Occipital lobe (tissue), 2 donors: ENCODE results near the gene CNEP1R1. TPM values are rescaled to one million over a fixed set of nuclear protein-coding genes. Genes with fewer than 3 reads are reported as not detected.
"Not testable (repeated sequence)": the region's sequence is repeated elsewhere in the genome, so short reads cannot be mapped to it uniquely, and the experiment has no call there.

Source experiments
- DNase-seq: peaks from one replicate; lab custom pipeline; 2025; lab: John Stamatoyannopoulos, UW
- total RNA-seq: library from RNA; depleted of rRNA; stranded (reverse); fragments of >200 nt; gene quantifications from one replicate; pipeline ENCODE4 v1.2.3, GENCODE V29; 2014

CNEP1R1 gene, protein sequence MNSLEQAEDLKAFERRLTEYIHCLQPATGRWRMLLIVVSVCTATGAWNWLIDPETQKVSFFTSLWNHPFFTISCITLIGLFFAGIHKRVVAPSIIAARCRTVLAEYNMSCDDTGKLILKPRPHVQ
- 59.1 TPM for total RNA-seq

DNA sequence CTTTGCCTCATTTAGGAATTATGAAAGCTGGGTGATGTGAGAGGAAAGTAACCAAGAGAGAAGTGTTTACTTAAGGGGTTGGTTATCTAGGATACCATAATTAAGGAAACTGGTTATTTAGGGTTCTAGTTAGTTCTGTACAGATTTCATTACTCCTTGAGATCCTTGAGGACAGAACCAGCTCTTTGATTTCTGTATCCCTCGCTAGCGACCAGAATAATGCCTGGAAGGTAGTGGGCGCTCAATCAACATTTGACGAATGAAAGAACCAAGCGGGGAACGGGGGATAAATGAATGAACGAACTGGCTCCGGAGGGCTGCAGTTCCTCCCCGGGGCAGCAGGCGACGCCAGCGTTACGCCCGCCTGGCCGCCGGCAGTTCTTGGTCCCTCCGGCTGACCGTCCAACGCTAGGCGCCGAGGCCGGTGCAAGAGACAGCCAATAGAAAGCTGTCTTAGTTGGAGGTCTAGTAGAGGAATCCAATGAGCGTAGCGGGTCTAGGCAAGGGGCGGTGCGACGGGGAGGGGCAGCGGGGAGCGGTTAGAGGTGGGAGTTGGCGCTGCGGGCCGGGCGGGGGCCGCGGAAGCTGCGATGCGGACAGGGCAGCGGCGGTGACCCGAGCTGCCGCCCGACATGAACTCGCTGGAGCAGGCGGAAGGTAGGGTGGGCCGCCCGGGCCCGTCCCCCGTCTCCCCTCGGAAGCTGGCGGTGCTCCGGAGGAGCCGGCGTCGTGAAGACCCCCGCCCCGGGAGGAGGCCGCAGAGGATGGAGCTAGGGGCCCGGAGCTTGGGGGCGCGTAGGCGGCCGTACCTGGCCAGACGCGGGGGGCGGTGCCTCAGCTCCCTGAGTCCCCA, at the start of gene CNEP1R1:
Gene CNEP1R1 (plus strand): TSS at position 542 of the 853 bp plus-strand sequence. CDS start 91 bp downstream, at position 633.
- peak; percentile 94 for DNase-seq

DNA sequence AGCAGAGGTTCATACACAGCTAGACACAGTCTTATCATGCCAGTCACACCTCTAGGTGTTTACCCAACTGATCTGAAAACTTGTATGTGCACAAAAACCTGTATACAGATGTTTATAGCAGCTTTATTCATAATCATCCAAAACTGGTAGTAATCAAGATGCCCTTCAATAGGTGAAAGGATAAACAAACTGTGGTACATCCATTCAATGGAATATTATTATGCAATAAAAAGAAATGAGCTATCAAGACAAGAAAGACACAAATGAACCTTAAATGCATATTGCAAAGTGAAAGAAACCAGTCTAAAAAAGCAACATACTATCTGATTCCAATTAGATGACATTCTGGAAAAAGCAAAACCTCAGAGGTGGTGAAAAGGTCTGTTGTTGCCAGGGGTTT, 47.6 kb upstream of the CNEP1R1 start:
- no peak for DNase-seq

DNA sequence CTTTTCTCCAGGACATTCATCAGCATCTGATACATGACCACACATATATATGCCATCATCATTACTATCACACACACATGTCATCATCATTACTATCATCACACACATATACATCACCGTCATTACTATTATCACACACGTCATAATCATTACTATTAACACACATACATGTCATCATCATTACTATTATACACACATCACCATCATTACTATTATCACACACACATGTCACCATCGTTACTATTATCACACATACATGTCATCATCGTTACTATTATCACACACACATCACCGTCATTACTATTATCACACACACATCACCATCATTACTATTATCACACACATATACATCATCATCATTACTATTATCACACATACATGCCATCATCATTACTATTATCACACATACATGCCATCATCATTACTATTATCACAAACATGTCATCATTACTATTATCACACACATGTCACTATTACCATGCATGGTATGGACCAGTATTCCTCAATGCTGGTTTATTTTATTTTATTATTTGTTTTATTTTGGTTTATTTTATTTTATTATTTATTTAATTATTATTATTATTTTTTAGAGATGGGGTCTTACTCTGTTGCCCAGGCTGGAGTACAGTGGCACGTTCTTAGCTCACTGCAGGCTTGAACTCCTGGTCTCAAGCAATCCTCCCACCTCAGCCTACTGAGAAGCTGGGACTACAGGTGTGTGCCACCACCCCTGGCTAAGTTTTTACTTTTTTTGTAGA, 46.3 kb upstream of the CNEP1R1 start:
- no peak for DNase-seq

DNA sequence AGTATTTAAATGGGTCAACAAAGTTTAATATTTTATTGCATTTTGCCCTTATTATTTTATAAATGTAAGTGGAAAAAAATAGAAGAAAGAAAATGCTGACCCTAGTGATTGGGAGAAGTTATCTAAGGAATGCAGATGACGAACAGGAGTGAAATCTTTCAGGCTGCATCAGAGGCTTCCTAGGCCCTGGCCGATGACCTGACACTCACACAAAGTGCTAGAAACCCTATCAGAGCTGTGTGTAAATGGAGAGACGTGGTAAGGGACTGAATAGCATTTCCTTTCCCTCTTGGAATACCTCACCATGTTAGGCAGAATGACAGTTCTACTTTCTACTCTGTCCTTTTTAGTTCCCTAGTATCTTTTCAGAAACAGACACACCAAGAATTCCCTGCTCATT, 44.9 kb upstream of the CNEP1R1 start:
- no peak for DNase-seq

DNA sequence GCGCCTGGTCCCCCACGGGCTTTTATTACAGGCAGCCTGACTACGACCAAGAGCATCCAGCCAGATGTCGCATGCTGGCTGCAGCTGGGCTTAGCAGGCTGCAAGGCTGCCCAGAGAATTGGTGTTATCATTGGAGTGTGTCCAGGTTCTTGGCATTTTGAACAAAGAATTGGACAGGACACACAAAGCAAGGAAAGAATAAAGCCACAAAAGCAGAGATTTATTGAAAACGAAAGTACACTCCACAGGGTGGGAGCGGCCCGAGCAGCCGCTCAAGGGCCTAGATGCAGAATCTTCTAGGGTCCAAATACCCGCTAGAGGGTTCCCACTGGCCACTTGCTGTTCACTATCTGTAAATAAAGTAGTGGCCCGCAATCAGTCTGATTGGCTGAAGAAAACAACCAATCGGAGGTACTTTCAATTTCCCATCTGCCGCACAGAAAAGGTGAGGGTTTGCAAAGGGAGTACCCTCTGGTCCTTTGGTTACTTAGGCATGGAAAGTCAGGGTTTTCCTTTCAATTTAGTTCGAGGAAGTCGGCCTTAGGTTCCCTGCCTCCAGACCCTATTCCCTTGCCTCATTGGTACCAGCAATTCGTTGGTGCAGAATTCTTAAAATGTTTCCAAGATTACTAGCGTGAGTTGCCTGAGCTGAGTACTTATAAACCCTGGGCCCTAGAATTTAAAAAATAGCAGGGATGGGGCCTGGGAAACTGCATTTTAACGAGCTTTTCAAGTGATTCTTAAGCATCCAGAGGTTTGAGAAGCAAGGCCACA, 38.5 kb upstream of the CNEP1R1 start:
- no peak for DNase-seq

- no peak for DNase-seq
Observed at GRCh38 chr16:49987381-49987780, 37.6 kb upstream of the CNEP1R1 start.

- no peak for DNase-seq
Observed at GRCh38 chr16:49992825-49993224, 32.2 kb upstream of the CNEP1R1 start.

DNA sequence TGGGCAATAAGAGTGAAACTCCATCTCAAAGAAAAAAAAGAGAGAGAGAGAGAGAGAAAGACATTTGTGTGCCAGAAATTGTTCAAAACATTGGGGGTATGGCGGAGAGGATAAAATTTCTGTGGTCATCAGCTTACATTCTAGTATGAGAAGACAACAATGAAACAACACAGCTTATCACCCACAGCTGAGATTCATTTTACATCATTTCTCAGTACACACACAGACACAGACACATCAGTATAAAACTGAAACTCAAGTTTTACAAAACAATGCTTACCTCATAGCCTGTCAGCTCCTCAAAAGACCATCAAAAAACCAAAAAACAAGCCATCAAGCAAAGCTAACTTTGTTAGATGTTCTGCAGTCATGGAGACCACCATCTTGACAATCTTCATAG, 31.4 kb upstream of the CNEP1R1 start:
- DNase-seq, result no peak

GRCh38 chr16:49994006-49994405, 31.0 kb upstream of the CNEP1R1 start:
- DNase-seq, result no peak

DNA sequence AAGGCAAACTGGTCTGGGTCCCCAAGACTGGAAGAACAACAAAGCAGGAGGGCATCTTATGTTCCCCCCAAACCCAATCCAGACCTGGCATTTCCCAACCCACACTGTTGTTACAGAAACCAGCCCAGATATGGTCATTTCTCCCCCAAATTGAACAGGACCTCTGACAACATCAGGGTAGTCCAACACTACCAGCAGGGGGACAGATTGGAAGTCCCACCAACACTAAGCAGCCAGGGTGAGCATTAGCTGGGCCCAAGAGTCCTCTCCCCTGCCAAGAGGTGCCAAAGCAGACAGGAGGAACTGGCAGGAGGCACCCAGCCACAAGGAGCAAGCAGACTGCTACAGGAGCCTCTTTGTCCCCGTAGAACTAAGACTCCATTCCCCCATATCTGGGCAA, 29.3 kb upstream of the CNEP1R1 start:
- DNase-seq, result no peak

GRCh38 chr16:49997721-49998251, 27.2 kb upstream of the CNEP1R1 start:
- no peak for DNase-seq

- DNase-seq, result no peak
Observed at GRCh38 chr16:49998991-49999390, 26.0 kb upstream of the CNEP1R1 start.

DNA sequence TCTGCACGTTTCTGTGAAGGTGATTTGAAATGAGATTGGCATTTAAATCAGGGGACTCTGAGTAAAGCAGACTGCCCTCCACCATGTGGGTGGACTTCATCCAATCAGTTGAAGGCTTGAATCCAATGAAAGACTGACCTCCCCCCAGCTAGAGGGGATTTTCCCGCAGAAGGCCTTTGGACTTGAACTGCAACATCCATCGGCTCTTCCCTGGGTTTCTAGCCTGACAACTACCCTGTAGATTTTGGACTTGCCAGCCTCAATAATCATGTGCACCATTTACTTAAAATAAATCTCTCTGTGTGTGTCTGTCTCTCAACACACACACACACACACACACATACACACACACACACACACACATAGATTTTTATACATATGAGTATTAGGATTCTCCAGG, 23.9 kb upstream of the CNEP1R1 start:
- no peak for DNase-seq

GRCh38 chr16:50002190-50002589, 22.8 kb upstream of the CNEP1R1 start:
- DNase-seq, result no peak

- no peak for DNase-seq
Observed at GRCh38 chr16:50004239-50004638, 20.8 kb upstream of the CNEP1R1 start.

- no peak for DNase-seq
Observed at GRCh38 chr16:50006964-50007363, 18.1 kb upstream of the CNEP1R1 start.

DNA sequence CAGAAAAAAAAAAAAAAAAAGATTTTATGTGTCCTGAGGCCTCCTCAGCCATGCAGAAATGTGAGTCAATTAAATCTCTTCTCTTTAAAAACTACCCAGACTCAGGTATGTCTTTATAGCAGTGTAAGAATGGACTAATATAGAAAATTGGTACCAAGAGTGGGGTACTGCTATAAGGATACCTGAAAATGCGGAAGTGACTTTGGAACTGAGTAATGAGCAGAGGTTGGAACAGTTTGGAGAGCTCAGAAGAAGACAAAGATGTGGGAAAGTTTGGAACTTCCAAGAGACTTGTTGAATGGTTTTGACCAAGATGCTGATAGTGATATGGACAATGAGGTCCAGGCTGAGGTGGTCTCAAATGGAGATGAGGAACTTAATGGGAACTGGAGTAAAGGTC, 17.3 kb upstream of the CNEP1R1 start:
- DNase-seq, result no peak

- DNase-seq, result no peak
Observed at GRCh38 chr16:50010212-50010611, 14.8 kb upstream of the CNEP1R1 start.

GRCh38 chr16:50011707-50012106, 13.3 kb upstream of the CNEP1R1 start:
- no peak for DNase-seq

DNA sequence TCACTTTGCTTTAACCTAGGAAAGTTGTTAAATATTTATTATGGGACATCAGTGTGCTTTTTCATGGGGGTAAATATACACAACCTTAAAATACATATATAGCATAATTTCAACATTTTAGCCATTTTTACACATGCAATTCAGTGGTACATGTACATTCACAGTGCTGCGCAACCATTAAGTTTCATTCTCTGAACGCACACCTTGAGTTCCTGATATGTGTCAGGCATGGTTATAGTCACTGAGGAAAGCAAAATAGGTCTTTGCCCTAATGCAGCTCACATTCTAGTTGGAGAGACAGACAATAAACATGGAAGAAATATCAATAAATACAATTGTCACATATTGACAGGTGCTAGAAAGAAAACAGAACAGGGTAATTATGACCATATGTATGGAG, 12.8 kb upstream of the CNEP1R1 start:
- no peak for DNase-seq

DNA sequence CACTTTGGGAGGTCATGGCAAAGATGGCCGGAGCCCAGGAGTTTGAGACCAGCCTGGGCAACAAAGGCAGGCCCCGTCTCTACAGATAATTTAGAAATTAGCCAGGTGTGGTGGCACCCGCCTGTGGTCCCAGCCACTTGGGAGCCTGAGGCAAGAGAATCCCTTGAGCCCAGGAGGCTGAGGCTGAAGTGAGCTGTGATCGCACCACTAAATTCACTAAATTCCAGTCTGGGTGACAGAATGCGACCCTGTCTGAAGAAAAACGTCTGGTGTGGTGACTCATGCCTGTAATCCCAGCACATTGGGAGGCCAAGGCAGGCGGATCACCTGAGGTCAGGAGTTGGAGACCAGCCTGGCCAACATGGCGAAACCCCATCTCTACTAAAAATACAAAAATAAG, 10.8 kb upstream of the CNEP1R1 start:
- DNase-seq, result not testable (repeated sequence)
